OCI-LY1 (cell line): Measurements from ENCODE around the gene SMDT1.

Source experiments
- EZH2 ChIP-seq: fragments of 200-600 bp; sonication (generic), shearing (Covaris generic); IDR thresholded peaks from 2 replicates; pipeline ENCODE4 v1.8.0; 2017; ENCODE audit warnings: borderline replicate concordance, mixed run types, mild to moderate bottlenecking, antibody characterized with exemption, low read length, moderate library complexity, mixed read lengths
- TF ChIP-seq, protein P1 (sequence below): fragments of 200-600 bp; sonication (generic), shearing (Covaris generic); IDR thresholded peaks from 2 replicates; pipeline ENCODE4 v1.5.1; 2017; ENCODE audit warnings: mild to moderate bottlenecking, antibody characterized with exemption, low read length, moderate library complexity, mixed read lengths

DNA sequence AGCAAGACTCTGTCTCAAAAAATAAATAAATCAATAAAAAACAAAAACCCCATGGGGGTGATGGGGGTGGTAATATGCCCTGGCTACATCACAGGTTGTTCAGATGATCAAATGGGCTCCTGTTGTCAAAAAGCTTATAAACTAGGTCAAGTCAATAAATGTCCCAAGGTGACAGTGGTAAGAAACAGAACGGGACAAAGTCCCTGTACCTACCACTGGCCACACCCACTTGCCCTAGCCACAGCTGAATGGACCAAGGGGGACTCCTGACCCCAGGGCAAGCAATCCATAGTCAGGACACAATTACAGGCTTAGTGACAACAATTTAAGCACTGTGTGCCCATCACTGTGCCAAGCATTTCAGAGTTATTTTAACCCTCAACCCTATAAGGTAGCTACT, 14.9 kb upstream of the SMDT1 start:
- TF ChIP-seq, protein P1, sequence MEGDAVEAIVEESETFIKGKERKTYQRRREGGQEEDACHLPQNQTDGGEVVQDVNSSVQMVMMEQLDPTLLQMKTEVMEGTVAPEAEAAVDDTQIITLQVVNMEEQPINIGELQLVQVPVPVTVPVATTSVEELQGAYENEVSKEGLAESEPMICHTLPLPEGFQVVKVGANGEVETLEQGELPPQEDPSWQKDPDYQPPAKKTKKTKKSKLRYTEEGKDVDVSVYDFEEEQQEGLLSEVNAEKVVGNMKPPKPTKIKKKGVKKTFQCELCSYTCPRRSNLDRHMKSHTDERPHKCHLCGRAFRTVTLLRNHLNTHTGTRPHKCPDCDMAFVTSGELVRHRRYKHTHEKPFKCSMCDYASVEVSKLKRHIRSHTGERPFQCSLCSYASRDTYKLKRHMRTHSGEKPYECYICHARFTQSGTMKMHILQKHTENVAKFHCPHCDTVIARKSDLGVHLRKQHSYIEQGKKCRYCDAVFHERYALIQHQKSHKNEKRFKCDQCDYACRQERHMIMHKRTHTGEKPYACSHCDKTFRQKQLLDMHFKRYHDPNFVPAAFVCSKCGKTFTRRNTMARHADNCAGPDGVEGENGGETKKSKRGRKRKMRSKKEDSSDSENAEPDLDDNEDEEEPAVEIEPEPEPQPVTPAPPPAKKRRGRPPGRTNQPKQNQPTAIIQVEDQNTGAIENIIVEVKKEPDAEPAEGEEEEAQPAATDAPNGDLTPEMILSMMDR = no peak
- TF ChIP-seq EZH2 = no peak
